MV-4-11 (cell line): Measurements from ENCODE around the gene NBPF6.
"Not testable (repeated sequence)": the region's sequence is repeated elsewhere in the genome, so short reads cannot be mapped to it uniquely, and the experiment has no call there.

Source experiments
- DNase-seq: peaks from one replicate; lab custom pipeline; 2025; lab: John Stamatoyannopoulos, UW

The NBPF6 gene

GRCh38 chr1:108450043-108450442 is at the start of gene NBPF6:
Gene NBPF6, plus strand, starts transcription at chr1:108450343. Its CDS starts 259 bp downstream, at chr1:108450602.
- not testable (repeated sequence) for DNase-seq

- DNase-seq = not testable (repeated sequence)
Observed at GRCh38 chr1:108411098-108411833, 38.9 kb upstream of the NBPF6 start.

- DNase-seq = not testable (repeated sequence)
Observed at GRCh38 chr1:108420129-108420528, 30.0 kb upstream of the NBPF6 start.

GRCh38 chr1:108421061-108421916 is 28.9 kb upstream of the NBPF6 start:
- DNase-seq = not testable (repeated sequence)

- DNase-seq = not testable (repeated sequence)
Observed at GRCh38 chr1:108426877-108427276, 23.3 kb upstream of the NBPF6 start.

GRCh38 chr1:108432002-108432401 is 18.1 kb upstream of the NBPF6 start:
- not testable (repeated sequence) for DNase-seq

- not testable (repeated sequence) for DNase-seq
Observed at GRCh38 chr1:108433404-108433803, 16.7 kb upstream of the NBPF6 start.

GRCh38 chr1:108438536-108438935 is 11.6 kb upstream of the NBPF6 start:
- not testable (repeated sequence) for DNase-seq

- not testable (repeated sequence) for DNase-seq
Observed at GRCh38 chr1:108454521-108454920, 4.4 kb downstream of the NBPF6 start.

GRCh38 chr1:108458661-108459060 is 8.5 kb downstream of the NBPF6 start:
- DNase-seq = not testable (repeated sequence)

GRCh38 chr1:108461758-108462157 is 11.6 kb downstream of the NBPF6 start:
- DNase-seq = not testable (repeated sequence)

GRCh38 chr1:108463962-108464361 is 13.8 kb downstream of the NBPF6 start:
- not testable (repeated sequence) for DNase-seq

GRCh38 chr1:108466166-108466565 is 16.0 kb downstream of the NBPF6 start:
- not testable (repeated sequence) for DNase-seq

- DNase-seq = not testable (repeated sequence)
Observed at GRCh38 chr1:108467155-108467554, 17.0 kb downstream of the NBPF6 start.

GRCh38 chr1:108470750-108471149 is 20.6 kb downstream of the NBPF6 start:
- DNase-seq = not testable (repeated sequence)

GRCh38 chr1:108474516-108474915 is 24.4 kb downstream of the NBPF6 start:
- not testable (repeated sequence) for DNase-seq

- DNase-seq = no peak
Observed at GRCh38 chr1:108478429-108479015, 28.4 kb downstream of the NBPF6 start.

- DNase-seq = no peak
Observed at GRCh38 chr1:108482708-108483107, 32.6 kb downstream of the NBPF6 start.

GRCh38 chr1:108485990-108486389 is 35.8 kb downstream of the NBPF6 start:
- not testable (repeated sequence) for DNase-seq

- DNase-seq = not testable (repeated sequence)
Observed at GRCh38 chr1:108486707-108487106, 36.6 kb downstream of the NBPF6 start.

GRCh38 chr1:108495008-108495407 is 44.9 kb downstream of the NBPF6 start:
- DNase-seq = not testable (repeated sequence)

- DNase-seq = not testable (repeated sequence)
Observed at GRCh38 chr1:108496856-108497255, 46.7 kb downstream of the NBPF6 start.
